HL-60 (cell line): Measurements from ENCODE around the gene PPM1H.
"Not testable (repeated sequence)": the region's sequence is repeated elsewhere in the genome, so short reads cannot be mapped to it uniquely, and the experiment has no call there.

ENCODE experiments used
- DNase-seq, 2 experiments: peaks; one replicate each; pipeline ENCODE4 v3.0.0-alpha.2; 2010 to 2020; ENCODE audit warnings: low read depth in 1 of 2, low spot score in 1 of 2
- H3K27ac ChIP-seq: fragments of 250-450 bp; sonication (Bioruptor Pico); replicated peaks from 2 replicates; pipeline ENCODE4 v1.5.1; 2020; ENCODE audit warnings: mild to moderate bottlenecking, moderate library complexity
- H3K27me3 ChIP-seq: fragments of 250-450 bp; sonication (Bioruptor Pico); 2 replicates; pipeline ENCODE4 v1.5.1; 2021; ENCODE audit warnings: mild to moderate bottlenecking, moderate library complexity; ENCODE audit not compliant: insufficient read depth, poor library complexity, severe bottlenecking
- H3K4me3 ChIP-seq: replicated peaks from 2 replicates; pipeline ENCODE4 v1.5.1; 2011; ENCODE audit warnings: mild to moderate bottlenecking, control low read depth, low read length; ENCODE audit not compliant: insufficient read depth
- CTCF ChIP-seq: IDR thresholded peaks from one replicate; pipeline ENCODE4 v1.5.1; 2011; ENCODE audit warnings: low read length, control low read depth, inconsistent platforms; ENCODE audit not compliant: insufficient read depth
- GABPA ChIP-seq: IDR thresholded peaks from 2 replicates; pipeline ENCODE4 v1.6.1; 2012; ENCODE audit warnings: low read depth
- POLR2AphosphoS5 ChIP-seq: IDR thresholded peaks from 2 replicates; pipeline ENCODE4 v1.6.1; 2012; ENCODE audit warnings: low read depth
- SPI1 ChIP-seq: IDR thresholded peaks from 2 replicates; pipeline ENCODE4 v1.6.1; 2012; ENCODE audit warnings: low read depth, mild to moderate bottlenecking, borderline replicate concordance
- TF ChIP-seq, protein P1 (sequence below): IDR thresholded peaks from 2 replicates; pipeline ENCODE4 v1.6.1; 2012; ENCODE audit warnings: low read depth; ENCODE audit not compliant: insufficient replicate concordance

The PPM1H gene

DNA sequence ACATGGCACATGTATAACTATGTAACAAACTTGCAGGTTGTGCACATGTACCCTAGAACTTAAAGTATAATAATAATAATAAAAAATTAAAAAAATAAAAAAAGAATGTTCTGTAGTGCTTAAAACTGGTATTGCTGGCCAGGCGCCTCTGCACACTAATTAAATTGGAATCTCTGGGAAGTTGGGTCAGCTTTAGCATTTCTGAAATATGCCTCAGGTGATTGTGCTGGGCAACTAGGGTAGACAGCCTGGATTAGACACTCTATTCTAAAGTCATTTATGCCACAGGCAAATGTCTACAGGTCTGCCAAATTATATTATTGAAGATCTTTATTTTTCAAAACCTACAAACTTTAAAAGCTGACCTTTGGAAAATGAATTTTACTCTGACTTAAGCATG lies 55.3 kb downstream of the PPM1H start:
- DNase-seq, result no peak
- H3K27me3 ChIP-seq, result no peaks in the 10 kb centered on the region
- no peak overlapping the region for H3K27ac ChIP-seq
- TF ChIP-seq SPI1 (no peak), CTCF (no peak), GABPA (no peak), POLR2AphosphoS5 (no peak)
- TF ChIP-seq, protein P1, sequence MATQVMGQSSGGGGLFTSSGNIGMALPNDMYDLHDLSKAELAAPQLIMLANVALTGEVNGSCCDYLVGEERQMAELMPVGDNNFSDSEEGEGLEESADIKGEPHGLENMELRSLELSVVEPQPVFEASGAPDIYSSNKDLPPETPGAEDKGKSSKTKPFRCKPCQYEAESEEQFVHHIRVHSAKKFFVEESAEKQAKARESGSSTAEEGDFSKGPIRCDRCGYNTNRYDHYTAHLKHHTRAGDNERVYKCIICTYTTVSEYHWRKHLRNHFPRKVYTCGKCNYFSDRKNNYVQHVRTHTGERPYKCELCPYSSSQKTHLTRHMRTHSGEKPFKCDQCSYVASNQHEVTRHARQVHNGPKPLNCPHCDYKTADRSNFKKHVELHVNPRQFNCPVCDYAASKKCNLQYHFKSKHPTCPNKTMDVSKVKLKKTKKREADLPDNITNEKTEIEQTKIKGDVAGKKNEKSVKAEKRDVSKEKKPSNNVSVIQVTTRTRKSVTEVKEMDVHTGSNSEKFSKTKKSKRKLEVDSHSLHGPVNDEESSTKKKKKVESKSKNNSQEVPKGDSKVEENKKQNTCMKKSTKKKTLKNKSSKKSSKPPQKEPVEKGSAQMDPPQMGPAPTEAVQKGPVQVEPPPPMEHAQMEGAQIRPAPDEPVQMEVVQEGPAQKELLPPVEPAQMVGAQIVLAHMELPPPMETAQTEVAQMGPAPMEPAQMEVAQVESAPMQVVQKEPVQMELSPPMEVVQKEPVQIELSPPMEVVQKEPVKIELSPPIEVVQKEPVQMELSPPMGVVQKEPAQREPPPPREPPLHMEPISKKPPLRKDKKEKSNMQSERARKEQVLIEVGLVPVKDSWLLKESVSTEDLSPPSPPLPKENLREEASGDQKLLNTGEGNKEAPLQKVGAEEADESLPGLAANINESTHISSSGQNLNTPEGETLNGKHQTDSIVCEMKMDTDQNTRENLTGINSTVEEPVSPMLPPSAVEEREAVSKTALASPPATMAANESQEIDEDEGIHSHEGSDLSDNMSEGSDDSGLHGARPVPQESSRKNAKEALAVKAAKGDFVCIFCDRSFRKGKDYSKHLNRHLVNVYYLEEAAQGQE, result no peak
- H3K4me3 ChIP-seq, result no peak overlapping the region

GRCh38 chr12:62879228-62879627 lies 55.7 kb downstream of the PPM1H start:
- H3K27ac ChIP-seq, H3K27me3 ChIP-seq, DNase-seq, H3K4me3 ChIP-seq: not testable (repeated sequence)

- TF ChIP-seq CTCF (no peak), SPI1 (no peak), POLR2AphosphoS5 (no peak), GABPA (no peak)
- TF ChIP-seq, protein P1, result no peak
- no peak for DNase-seq
- Histone ChIP-seq H3K27me3 (no peaks in the 10 kb centered on the region), H3K27ac (no peak overlapping the region), H3K4me3 (no peak overlapping the region)
Observed at GRCh38 chr12:62878211-62878610, 56.7 kb downstream of the PPM1H start.

- no peaks in the 10 kb centered on the region for H3K27me3 ChIP-seq
- TF ChIP-seq SPI1, result no peak
- TF ChIP-seq, protein P1, result no peak
- no peak for TF ChIP-seq CTCF
- no peak for TF ChIP-seq POLR2AphosphoS5
- TF ChIP-seq GABPA, result no peak
- DNase-seq, result no peak
- no peak overlapping the region for H3K4me3 ChIP-seq
- no peak overlapping the region for H3K27ac ChIP-seq
Observed at GRCh38 chr12:62876938-62877548, 57.9 kb downstream of the PPM1H start.
